Measurements from ENCODE around the gene NRCAM. TPM values are rescaled to one million over a fixed set of nuclear protein-coding genes. Genes with fewer than 3 reads are reported as not detected.

The NRCAM gene
- total and polyA plus RNA-seq, 2 of the 8 experiments (the other 6 are each of a cell fraction or from before 2014, with no cell fraction given): 2.7 to 3.8 TPM

- TF ChIP-seq TAF7 (optimal IDR thresholded peaks at IDR 0.05; ENCODE audit: borderline replicate concordance, low read depth, low read length) (no peak), SP2 (IDR thresholded peaks at IDR 0.05; ENCODE audit: low read length) (no peak), JUND (IDR thresholded peaks at IDR 0.05; ENCODE audit: low read length) (no peak), SRF (IDR thresholded peaks at IDR 0.05; ENCODE audit: low read depth, low read length) (no peak), ATF3 (IDR thresholded peaks at IDR 0.05; ENCODE audit: insufficient read depth, low read depth, low read length) (no peak), TBP (IDR thresholded peaks at IDR 0.05; ENCODE audit: low read depth, low read length) (no peak), POLR2AphosphoS5 (IDR thresholded peaks at IDR 0.05; ENCODE audit: low read depth, low read length) (no peak), ZNF274 (IDR thresholded peaks at IDR 0.05; ENCODE audit: borderline replicate concordance, extremely low read depth, low read length) (no peak)
Measured at GRCh38 chr7:108278776-108279175, 177.5 kb downstream of the NRCAM start (continued).

Data from H1 (cell line).